Mononuclear cell (primary cell): Measurements from ENCODE around the gene HOPX. TPM values are rescaled to one million over a fixed set of nuclear protein-coding genes. Genes with fewer than 3 reads are reported as not detected.
"Not testable (repeated sequence)": the region's sequence is repeated elsewhere in the genome, so short reads cannot be mapped to it uniquely, and the experiment has no call there.

Source experiments
- H3K27me3 ChIP-seq: 2 replicates; pipeline ENCODE4 v1.6.0; 2011; ENCODE audit warnings: low read length, control low read depth; ENCODE audit not compliant: insufficient read depth
- H3K4me1 ChIP-seq: 2 replicates; pipeline ENCODE4 v1.5.1; 2011; ENCODE audit warnings: mild to moderate bottlenecking, low read length, control low read depth; ENCODE audit not compliant: insufficient read depth
- H3K4me3 ChIP-seq: 2 replicates; pipeline ENCODE4 v1.5.1; 2011; ENCODE audit warnings: mild to moderate bottlenecking, low read length, moderate library complexity
- H3K9me3 ChIP-seq: 2 replicates; pipeline ENCODE4 v1.5.1; 2011; ENCODE audit warnings: low read depth, mild to moderate bottlenecking, control low read depth, low read length
- total RNA-seq: library from RNA; depleted of rRNA; stranded (reverse); fragments of >200 nt; gene quantifications from one replicate; pipeline ENCODE4 v1.2.3, GENCODE V29; 2012

The HOPX gene
- total RNA-seq, 1 donor = 21.8 TPM

GRCh38 chr4:56606385-56606784 is 74.7 kb downstream of the HOPX start:
- no peaks in the 10 kb centered on the region for H3K27me3 ChIP-seq
- no peaks in the 10 kb centered on the region for H3K9me3 ChIP-seq
- no peaks in the 10 kb centered on the region for H3K4me1 ChIP-seq
- H3K4me3 ChIP-seq = no peak overlapping the region

- H3K9me3 ChIP-seq, H3K27me3 ChIP-seq, H3K4me1 ChIP-seq, H3K4me3 ChIP-seq: not testable (repeated sequence)
These were observed 75.6 kb downstream of the HOPX start for GRCh38 chr4:56605464-56605863.

- H3K4me1 ChIP-seq = no peaks in the 10 kb centered on the region
- no peaks in the 10 kb centered on the region for H3K9me3 ChIP-seq
- H3K4me3 ChIP-seq = no peak overlapping the region
- no peaks in the 10 kb centered on the region for H3K27me3 ChIP-seq
These were observed 77.8 kb downstream of the HOPX start for GRCh38 chr4:56603297-56603696.

Other genes starting within 250 kb of the HOPX start
- gene PPAT, start 245.7 kb downstream of the HOPX start, total RNA-seq = 5.4 TPM
- gene PAICS, start 245.0 kb downstream of the HOPX start, total RNA-seq = 8.0 TPM
- 104 TPM for gene SRP72, start 213.7 kb downstream of the HOPX start, total RNA-seq
- 0.21 TPM for gene ARL9, start 175.5 kb downstream of the HOPX start, total RNA-seq
- 2.1 TPM for gene SPINK2, start 140.4 kb upstream of the HOPX start, total RNA-seq
- gene REST, start 226.6 kb upstream of the HOPX start, total RNA-seq = 65.8 TPM